Kidney tubule cell (primary cell): ENCODE measurements around the gene SLC25A21.
"Not testable (repeated sequence)": the region's sequence is repeated elsewhere in the genome, so short reads cannot be mapped to it uniquely, and the experiment has no call there.

Source experiments
- DNase-seq: peaks from one replicate; pipeline ENCODE4 v3.0.0-alpha.2; 2018; ENCODE audit warnings: low spot score

SLC25A21 gene

GRCh38 chr14:37186865-37187264 lies 14.5 kb upstream of the SLC25A21 start:
- no peak for DNase-seq

GRCh38 chr14:37185670-37186069 lies 13.3 kb upstream of the SLC25A21 start:
- no peak for DNase-seq

- not testable (repeated sequence) for DNase-seq
Observed at GRCh38 chr14:37184520-37184919, 12.1 kb upstream of the SLC25A21 start.

- DNase-seq: no peak
Observed at GRCh38 chr14:37181441-37181840, 9.0 kb upstream of the SLC25A21 start.

DNA sequence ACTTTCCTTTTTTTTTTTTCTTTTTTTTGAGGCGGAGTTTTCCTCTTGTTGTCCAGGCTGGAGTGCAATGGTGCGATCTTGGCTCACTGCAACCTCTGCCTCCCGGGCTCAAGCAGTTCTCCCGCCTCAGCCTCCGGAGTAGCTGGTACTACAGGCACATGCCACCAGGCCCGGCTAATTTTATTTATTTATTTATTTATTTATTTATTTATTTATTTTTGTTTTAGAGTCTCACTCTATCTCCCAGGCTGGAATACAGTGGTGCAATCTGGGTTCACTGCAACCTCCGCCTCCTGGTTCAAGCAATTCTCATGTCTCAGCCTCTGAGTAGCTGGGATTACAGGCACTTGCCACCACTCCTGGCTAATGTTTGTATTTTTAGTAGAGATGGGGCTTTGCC lies 8.5 kb upstream of the SLC25A21 start:
- DNase-seq: not testable (repeated sequence)

DNA sequence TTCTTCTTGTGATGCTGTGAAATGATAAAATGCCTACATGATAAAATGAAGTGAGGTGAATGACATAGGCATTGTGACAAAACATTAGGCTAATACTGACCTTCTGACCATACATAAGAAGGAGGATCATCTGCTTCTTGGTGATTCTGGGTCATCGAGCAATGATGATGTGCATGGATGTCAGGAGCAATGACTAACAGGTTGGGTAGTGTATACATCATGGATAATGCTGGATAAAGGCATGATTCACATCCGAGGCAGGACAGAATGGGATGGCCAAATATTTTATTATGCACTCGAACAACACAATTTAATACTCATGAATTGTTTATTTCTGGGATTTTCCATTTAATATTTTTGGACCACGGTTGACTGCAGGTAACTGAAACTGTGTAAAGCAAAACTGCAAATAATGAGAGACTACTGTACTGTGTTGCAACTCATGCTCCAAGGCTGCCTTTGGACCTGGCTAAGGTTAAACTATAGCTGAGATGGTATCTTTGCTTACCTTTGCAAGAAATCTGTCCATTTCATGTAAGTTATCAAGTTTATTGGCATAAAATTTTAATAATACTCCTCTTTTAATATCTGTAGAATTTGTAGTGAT lies 7.6 kb upstream of the SLC25A21 start:
- peak; percentile 15 for DNase-seq

- no peak for DNase-seq
Observed at GRCh38 chr14:37172936-37173614, 669 bp upstream of the SLC25A21 start.

GRCh38 chr14:37171678-37172023 lies 755 bp downstream of the SLC25A21 start:
- no peak for DNase-seq

GRCh38 chr14:37170993-37171392 lies 1.4 kb downstream of the SLC25A21 start:
- DNase-seq: no peak

- no peak for DNase-seq
Observed at GRCh38 chr14:37170237-37170636, 2.2 kb downstream of the SLC25A21 start.

DNA sequence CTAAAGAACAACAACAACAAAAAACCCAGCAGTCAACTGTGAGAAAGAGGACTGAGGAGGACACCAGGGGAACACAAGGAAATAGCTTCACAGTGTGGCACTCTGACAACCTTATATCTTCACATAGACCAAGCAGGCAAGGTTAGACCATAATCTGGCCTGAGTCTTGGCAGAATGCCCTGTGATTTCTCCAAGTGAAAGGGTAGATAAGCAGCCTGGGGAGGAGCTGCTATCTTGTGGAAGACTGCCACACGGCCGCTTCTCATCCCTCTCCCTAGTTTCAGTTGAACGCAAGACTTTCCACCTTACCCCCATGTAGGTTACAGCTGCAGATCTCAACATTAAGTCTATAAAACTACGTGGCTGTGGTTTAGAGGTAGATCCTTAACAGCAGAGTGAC lies 3.7 kb downstream of the SLC25A21 start:
- no peak for DNase-seq

GRCh38 chr14:37167151-37168047 lies 5.0 kb downstream of the SLC25A21 start:
- DNase-seq: no peak

GRCh38 chr14:37165794-37166193 lies 6.6 kb downstream of the SLC25A21 start:
- DNase-seq: no peak

DNA sequence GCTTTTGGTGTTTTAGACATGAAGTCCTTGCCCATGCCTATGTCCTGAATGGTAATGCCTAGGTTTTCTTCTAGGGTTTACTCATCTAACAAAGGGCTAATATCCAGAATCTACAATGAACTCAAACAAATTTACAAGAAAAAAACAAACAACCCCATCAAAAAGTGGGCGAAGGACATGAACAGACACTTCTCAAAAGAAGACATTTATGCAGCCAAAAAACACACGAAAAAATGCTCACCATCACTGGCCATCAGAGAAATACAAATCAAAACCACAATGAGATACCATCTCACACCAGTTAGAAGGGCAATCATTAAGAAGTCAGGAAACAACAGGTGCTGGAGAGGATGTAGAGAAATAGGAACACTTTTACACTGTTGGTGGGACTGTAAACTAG lies 10.1 kb downstream of the SLC25A21 start:
- DNase-seq: not testable (repeated sequence)

- DNase-seq: no peak
Observed at GRCh38 chr14:37157987-37158386, 14.4 kb downstream of the SLC25A21 start.

DNA sequence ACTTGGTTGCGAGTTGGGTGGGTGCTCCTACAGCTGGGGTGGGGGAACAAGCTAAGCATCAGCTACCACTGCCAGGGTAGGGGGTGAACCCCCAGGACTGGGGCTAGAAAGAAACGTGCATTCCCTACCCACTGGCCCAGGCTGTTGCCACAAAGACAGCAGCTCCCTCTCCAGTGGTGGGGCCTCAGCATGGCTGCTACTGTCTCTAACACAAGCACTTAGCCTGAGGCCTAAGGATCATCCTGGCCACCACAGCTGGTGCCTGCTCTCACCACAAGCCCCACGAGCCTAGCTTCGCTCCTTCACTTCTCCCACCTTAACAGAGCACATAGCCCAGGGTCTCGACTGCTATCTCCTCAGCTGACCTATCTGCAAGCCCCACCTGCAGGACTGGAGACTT lies 18.9 kb downstream of the SLC25A21 start:
- DNase-seq: no peak

DNA sequence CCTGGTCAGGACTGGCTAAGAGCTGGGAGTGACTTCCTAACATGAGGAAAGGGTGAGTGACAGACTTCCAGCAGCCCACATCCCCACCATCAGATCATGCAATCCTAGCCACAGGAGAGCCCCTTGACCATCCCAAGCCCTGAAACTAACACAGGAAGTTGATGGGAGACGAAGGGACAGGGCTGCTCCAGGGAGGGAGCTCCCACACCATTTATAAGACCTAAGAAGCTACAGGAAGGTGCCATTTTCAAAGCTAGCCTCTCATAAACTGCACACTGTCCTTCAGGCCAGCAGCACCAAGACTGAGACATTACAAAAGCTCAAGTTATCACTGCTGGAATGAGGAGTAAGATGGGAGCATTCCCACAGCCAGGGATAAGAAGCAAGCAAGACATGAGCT lies 19.4 kb downstream of the SLC25A21 start:
- no peak for DNase-seq

DNA sequence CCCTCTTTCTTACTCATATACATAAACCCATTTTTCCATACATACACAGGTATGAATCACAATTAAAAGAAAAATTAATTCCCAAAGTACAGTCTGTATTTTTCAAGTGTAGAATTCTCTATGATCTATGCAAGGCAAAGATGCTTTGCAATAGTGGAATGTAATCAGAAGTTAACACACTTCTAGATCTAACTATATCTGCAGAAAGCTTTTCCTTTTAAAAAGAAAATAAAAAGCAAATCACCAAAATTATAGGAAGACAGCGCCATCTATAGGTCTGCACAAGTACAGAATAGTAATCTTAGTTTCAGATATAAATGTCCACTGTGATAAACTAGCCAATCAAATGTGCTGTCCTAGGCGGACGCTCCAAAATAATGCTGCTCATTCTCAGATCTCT lies 22.0 kb downstream of the SLC25A21 start:
- peak; percentile 69 for DNase-seq

GRCh38 chr14:37147310-37147880 lies 25.0 kb downstream of the SLC25A21 start:
- no peak for DNase-seq

- DNase-seq: not testable (repeated sequence)
Observed at GRCh38 chr14:37146438-37146837, 26.0 kb downstream of the SLC25A21 start.

DNA sequence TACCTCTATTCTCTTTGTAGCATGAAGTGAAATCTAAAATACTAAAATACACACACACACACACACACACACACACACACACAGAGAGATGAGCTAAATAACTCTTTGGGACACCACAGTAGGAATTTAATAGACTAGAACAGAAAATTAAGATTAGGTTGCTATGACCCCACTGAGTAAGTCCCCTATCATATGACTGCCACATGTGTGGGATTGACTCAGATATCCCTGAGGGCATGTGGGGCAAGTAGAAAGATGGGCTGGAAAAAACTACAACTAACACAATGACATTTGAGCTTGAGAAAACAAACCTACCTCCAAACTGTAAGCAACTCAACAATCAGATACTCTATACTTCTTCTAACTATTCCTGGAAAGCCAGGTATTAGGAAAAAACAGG lies 27.0 kb downstream of the SLC25A21 start:
- DNase-seq: no peak

- DNase-seq: no peak
Observed at GRCh38 chr14:37144729-37145363, 27.6 kb downstream of the SLC25A21 start.
